SW 1271 (cell line): ENCODE data around the gene CREB3L2.
A peak's percentile ranks its signal among the peaks of the same experiment; 100 is the strongest.

Experiments used
- DNase-seq, 2 experiments: peaks; one replicate each; lab custom pipeline; 2025; lab: John Stamatoyannopoulos, UW

Gene CREB3L2

GRCh38 chr7:137898839-137899721 lies 102.8 kb downstream of the CREB3L2 start:
- peak in 1 of 2 experiments; percentile 63 for DNase-seq

- DNase-seq, result no peak
Measured at GRCh38 chr7:137895301-137896221, 106.3 kb downstream of the CREB3L2 start.

GRCh38 chr7:137893143-137893742 lies 108.6 kb downstream of the CREB3L2 start:
- no peak for DNase-seq

- no peak for DNase-seq
Measured at GRCh38 chr7:137891016-137891655, 110.8 kb downstream of the CREB3L2 start.

- no peak for DNase-seq
Measured at GRCh38 chr7:137890449-137890921, 111.4 kb downstream of the CREB3L2 start.

GRCh38 chr7:137888241-137888640 lies 113.6 kb downstream of the CREB3L2 start:
- DNase-seq, result no peak

GRCh38 chr7:137886746-137887145 lies 115.1 kb downstream of the CREB3L2 start:
- no peak for DNase-seq

- DNase-seq, result no peak
Measured at GRCh38 chr7:137886281-137886680, 115.6 kb downstream of the CREB3L2 start.

- no peak for DNase-seq
Measured at GRCh38 chr7:137885678-137886077, 116.2 kb downstream of the CREB3L2 start.

- no peak for DNase-seq
Measured at GRCh38 chr7:137882806-137883205, 119.1 kb downstream of the CREB3L2 start.

- DNase-seq, result peak; percentile 53 to 74
Measured at GRCh38 chr7:137882261-137882668, 119.6 kb downstream of the CREB3L2 start.

GRCh38 chr7:137881607-137882260 lies 120.2 kb downstream of the CREB3L2 start:
- no peak for DNase-seq

GRCh38 chr7:137880432-137880831 lies 121.5 kb downstream of the CREB3L2 start:
- no peak for DNase-seq

GRCh38 chr7:137879357-137880158 lies 122.3 kb downstream of the CREB3L2 start:
- no peak for DNase-seq

GRCh38 chr7:137878333-137878961 lies 123.4 kb downstream of the CREB3L2 start:
- no peak for DNase-seq

- no peak for DNase-seq
Measured at GRCh38 chr7:137877027-137877675, 124.7 kb downstream of the CREB3L2 start.

- DNase-seq, result no peak
Measured at GRCh38 chr7:137875746-137876145, 126.1 kb downstream of the CREB3L2 start.

- no peak for DNase-seq
Measured at GRCh38 chr7:137873979-137874777, 127.7 kb downstream of the CREB3L2 start.
